Neural crest cell (in vitro differentiated cells): ENCODE results near the gene FAS. TPM values are rescaled to one million over a fixed set of nuclear protein-coding genes. Genes with fewer than 3 reads are reported as not detected.

ENCODE experiments used
- DNase-seq: peaks from one replicate; pipeline ENCODE4 v3.0.0; 2021; ENCODE audit warnings: low read depth, mixed read lengths, low spot score
- H3K27ac Mint-ChIP-seq: one replicate; pipeline ENCODE4 v1.8.0; 2021; ENCODE audit warnings: mild to moderate bottlenecking, mixed read lengths; ENCODE audit not compliant: unreplicated experiment
- H3K27me3 Mint-ChIP-seq: 2 replicates; pipeline ENCODE4 v1.8.0; 2021; ENCODE audit warnings: low read depth, mild to moderate bottlenecking, mixed read lengths
- H3K36me3 Mint-ChIP-seq: 2 replicates; pipeline ENCODE4 v1.8.0; 2021; ENCODE audit warnings: low read depth, mild to moderate bottlenecking, mixed read lengths
- H3K4me1 Mint-ChIP-seq: 2 replicates; pipeline ENCODE4 v1.8.0; 2021; ENCODE audit warnings: mixed read lengths
- H3K4me3 Mint-ChIP-seq: one replicate; pipeline ENCODE4 v1.8.0; 2021; ENCODE audit warnings: mild to moderate bottlenecking, mixed read lengths
- H3K9me3 Mint-ChIP-seq: 2 replicates; pipeline ENCODE4 v1.8.0; 2021; ENCODE audit warnings: mixed read lengths
- long read RNA-seq: library from polyadenylated mRNA; unstranded; transcript quantifications from one replicate; pipeline ENCODE4 v2.0.0, GENCODE V29; 2020
- total RNA-seq: library from RNA; stranded (reverse); gene quantifications from 2 replicates; pipeline ENCODE4 v1.2.1, GENCODE V29; 2021
- TF ChIP-seq, protein P1 (sequence below): fragments of 200-600 bp; sonication (generic); conservative IDR thresholded peaks from 2 replicates; pipeline ENCODE4 v1.5.0; 2021; ENCODE audit warnings: antibody characterized with exemption, mild to moderate bottlenecking

FAS gene
- total RNA-seq, result 2.2 and 2.3 TPM in 2 replicates
- long read RNA-seq, partial matches to known transcripts, result 1 of 5 reads
- long read RNA-seq, other reads (novel, unspliced or antisense), result 0 of 5 reads

DNA sequence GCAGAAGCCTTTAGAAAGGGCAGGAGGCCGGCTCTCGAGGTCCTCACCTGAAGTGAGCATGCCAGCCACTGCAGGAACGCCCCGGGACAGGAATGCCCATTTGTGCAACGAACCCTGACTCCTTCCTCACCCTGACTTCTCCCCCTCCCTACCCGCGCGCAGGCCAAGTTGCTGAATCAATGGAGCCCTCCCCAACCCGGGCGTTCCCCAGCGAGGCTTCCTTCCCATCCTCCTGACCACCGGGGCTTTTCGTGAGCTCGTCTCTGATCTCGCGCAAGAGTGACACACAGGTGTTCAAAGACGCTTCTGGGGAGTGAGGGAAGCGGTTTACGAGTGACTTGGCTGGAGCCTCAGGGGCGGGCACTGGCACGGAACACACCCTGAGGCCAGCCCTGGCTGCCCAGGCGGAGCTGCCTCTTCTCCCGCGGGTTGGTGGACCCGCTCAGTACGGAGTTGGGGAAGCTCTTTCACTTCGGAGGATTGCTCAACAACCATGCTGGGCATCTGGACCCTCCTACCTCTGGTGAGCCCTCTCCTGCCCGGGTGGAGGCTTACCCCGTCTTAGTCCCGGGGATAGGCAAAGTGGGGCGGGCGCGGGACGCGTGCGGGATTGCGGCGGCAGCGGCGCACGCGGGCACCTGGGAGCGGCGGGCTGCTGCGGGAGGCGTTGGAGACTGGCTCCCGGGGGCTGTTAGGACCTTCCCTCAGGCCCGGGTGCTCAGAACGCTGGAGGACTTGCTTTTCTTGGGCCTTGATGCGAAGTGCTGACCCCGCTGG, at the start of gene FAS:
FAS (plus strand) TSS at position 415 of the 777 bp plus-strand sequence; CDS start at position 494, 79 bp downstream.
- no peak within 1 kb of the TSS for H3K27ac Mint-ChIP-seq
- no peaks in the 10 kb centered on the region for H3K9me3 Mint-ChIP-seq
- peak; percentile 22 for DNase-seq
- peak within 1 kb of the TSS; percentile 96 for H3K4me3 Mint-ChIP-seq
- H3K27me3 Mint-ChIP-seq, result peaks cover 26% of the 10 kb centered on the region
- peaks cover 32% of the 10 kb centered on the region for H3K4me1 Mint-ChIP-seq
- TF ChIP-seq, protein P1, sequence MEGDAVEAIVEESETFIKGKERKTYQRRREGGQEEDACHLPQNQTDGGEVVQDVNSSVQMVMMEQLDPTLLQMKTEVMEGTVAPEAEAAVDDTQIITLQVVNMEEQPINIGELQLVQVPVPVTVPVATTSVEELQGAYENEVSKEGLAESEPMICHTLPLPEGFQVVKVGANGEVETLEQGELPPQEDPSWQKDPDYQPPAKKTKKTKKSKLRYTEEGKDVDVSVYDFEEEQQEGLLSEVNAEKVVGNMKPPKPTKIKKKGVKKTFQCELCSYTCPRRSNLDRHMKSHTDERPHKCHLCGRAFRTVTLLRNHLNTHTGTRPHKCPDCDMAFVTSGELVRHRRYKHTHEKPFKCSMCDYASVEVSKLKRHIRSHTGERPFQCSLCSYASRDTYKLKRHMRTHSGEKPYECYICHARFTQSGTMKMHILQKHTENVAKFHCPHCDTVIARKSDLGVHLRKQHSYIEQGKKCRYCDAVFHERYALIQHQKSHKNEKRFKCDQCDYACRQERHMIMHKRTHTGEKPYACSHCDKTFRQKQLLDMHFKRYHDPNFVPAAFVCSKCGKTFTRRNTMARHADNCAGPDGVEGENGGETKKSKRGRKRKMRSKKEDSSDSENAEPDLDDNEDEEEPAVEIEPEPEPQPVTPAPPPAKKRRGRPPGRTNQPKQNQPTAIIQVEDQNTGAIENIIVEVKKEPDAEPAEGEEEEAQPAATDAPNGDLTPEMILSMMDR, result no peak
- no peaks in the 10 kb centered on the region for H3K36me3 Mint-ChIP-seq

DNA sequence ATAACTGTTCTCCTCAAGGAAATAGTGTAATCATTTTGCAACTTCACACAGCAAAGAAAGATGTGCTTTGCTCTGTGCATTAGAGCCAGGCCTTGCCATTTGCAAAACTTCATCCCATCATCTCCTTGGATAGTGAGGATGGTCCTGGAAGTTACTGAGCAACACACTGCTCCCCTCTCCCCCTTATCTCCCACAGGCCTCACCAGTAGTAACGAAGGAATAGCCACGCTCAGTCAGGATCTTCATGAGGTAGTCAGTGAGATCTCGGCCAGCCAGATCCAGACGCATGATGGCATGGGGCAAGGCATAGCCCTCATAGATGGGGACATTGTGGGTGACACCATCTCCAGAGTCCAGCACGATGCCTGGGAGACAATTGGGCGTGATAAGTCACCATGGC, 49.6 kb upstream of the FAS start:
- Mint-ChIP-seq H3K36me3 (no peaks in the 10 kb centered on the region), H3K9me3 (no peaks in the 10 kb centered on the region), H3K4me1 (no peaks in the 10 kb centered on the region), H3K4me3 (no peak overlapping the region), H3K27ac (no peak overlapping the region), H3K27me3 (no peaks in the 10 kb centered on the region)
- TF ChIP-seq, protein P1, result no peak
- no peak for DNase-seq

DNA sequence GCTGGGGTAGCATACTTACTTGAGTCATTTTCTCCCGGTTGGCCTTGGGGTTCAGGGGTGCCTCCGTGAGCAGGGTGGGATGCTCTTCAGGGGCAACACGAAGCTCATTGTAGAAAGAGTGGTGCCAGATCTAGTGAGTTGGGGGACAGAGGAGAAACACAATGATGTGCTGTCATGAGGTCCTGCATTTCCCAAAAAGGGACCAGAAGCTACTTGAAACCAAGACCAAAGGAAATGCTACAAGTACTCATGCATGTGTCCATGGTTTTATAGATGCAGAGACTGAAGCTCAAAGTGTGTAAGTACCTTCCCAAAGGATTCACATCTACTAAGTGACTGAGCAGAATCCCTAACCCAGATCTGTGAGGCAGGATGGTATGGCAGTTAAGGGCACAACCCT, 46.8 kb upstream of the FAS start:
- H3K4me1 Mint-ChIP-seq, result no peaks in the 10 kb centered on the region
- no peak overlapping the region for H3K4me3 Mint-ChIP-seq
- TF ChIP-seq, protein P1, result no peak
- no peak overlapping the region for H3K27ac Mint-ChIP-seq
- DNase-seq, result no peak
- no peaks in the 10 kb centered on the region for H3K27me3 Mint-ChIP-seq
- H3K36me3 Mint-ChIP-seq, result no peaks in the 10 kb centered on the region
- no peaks in the 10 kb centered on the region for H3K9me3 Mint-ChIP-seq

DNA sequence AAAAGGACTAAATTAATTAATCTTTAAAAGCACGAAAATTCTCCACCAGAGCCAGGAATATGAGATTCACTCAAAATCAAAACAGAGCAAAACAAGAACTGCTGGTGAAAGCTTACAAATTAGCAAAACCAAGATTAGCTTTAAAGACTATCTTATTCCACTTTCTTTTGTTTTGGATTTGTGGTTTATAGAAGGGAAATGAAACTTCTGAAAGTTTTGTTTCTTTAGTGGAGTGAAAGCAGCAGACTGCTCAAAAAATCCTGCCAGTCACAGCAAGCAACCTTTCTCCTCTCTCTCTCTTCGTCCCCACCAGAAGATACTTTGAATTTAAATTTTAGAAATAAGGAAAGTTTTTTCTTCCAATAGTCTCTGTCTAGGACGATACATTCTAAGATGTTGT, 45.8 kb upstream of the FAS start:
- DNase-seq, result no peak
- Mint-ChIP-seq H3K36me3 (no peaks in the 10 kb centered on the region), H3K27ac (no peak overlapping the region), H3K4me3 (no peak overlapping the region), H3K27me3 (no peaks in the 10 kb centered on the region), H3K4me1 (no peaks in the 10 kb centered on the region), H3K9me3 (no peaks in the 10 kb centered on the region)
- TF ChIP-seq, protein P1, result no peak

DNA sequence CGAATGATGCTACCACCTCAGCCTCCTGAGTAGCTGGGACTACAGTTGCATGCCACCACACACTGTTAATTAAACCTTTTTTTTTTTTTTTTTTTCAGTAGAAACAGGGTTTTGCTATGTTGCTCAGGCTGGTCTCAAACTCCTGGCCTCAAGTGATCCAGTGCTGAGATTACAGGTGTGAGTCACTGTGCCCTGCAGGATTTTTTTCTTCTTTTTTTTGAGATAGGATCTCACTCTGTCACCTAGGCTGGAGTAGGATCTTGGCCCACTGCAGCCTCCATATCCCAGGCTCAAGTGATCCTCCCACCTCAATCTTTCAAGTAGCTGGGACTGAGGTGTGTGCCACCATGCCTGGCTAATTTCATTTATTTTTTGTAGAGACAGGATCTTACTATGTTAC, 44.4 kb upstream of the FAS start:
- no peaks in the 10 kb centered on the region for H3K36me3 Mint-ChIP-seq
- no peak for DNase-seq
- no peaks in the 10 kb centered on the region for H3K9me3 Mint-ChIP-seq
- H3K4me1 Mint-ChIP-seq, result peaks cover 4% of the 10 kb centered on the region
- no peak overlapping the region for H3K27ac Mint-ChIP-seq
- no peak overlapping the region for H3K4me3 Mint-ChIP-seq
- TF ChIP-seq, protein P1, result no peak
- no peaks in the 10 kb centered on the region for H3K27me3 Mint-ChIP-seq
